Left kidney (tissue), 8 donors: ENCODE measurements around the gene DDX49. TPM values are rescaled to one million over a fixed set of nuclear protein-coding genes. Genes with fewer than 3 reads are reported as not detected.
A peak's percentile ranks its signal among the peaks of the same experiment; 100 is the strongest.

Experiments used
- DNase-seq: peaks from one replicate; pipeline ENCODE4 v3.0.0-alpha.2; 2013
- long read RNA-seq, 8 donors: transcript quantifications; one replicate each; lab custom pipeline, GENCODE V29; 2026
- polyA plus RNA-seq: library from polyadenylated mRNA; unstranded; fragments of 120-200 nt; gene quantifications from one replicate; pipeline ENCODE4 v1.2.1, GENCODE V29; 2013; ENCODE audit not compliant: insufficient read length

Gene DDX49
- 40.2 TPM for polyA plus RNA-seq
- long read RNA-seq, donor 1, transcript DDX49-201 (13 exons, 1,830 nt) = major isoform, 16 of 22 reads
- long read RNA-seq, donor 1, partial matches to known transcripts = 0 of 22 reads
- long read RNA-seq, donor 1, other reads (novel, unspliced or antisense) = 0 of 22 reads
- long read RNA-seq, donor 2, transcript DDX49-201 (13 exons, 1,830 nt) = major isoform, 5 of 18 reads
- long read RNA-seq, donor 2, partial matches to known transcripts = 7 of 18 reads
- long read RNA-seq, donor 2, other reads (novel, unspliced or antisense) = 0 of 18 reads
- long read RNA-seq, donor 3, transcript DDX49-201 (13 exons, 1,830 nt) = major isoform, 5 of 8 reads
- long read RNA-seq, donor 3, partial matches to known transcripts = 0 of 8 reads
- long read RNA-seq, donor 3, other reads (novel, unspliced or antisense) = 0 of 8 reads
- long read RNA-seq, donor 4 = 0 reads
- long read RNA-seq, donor 5, transcript DDX49-201 (13 exons, 1,830 nt) = major isoform, 15 of 16 reads
- long read RNA-seq, donor 5, partial matches to known transcripts = 0 of 16 reads
- long read RNA-seq, donor 5, other reads (novel, unspliced or antisense) = 0 of 16 reads
- long read RNA-seq, donor 6, transcript DDX49-201 (13 exons, 1,830 nt) = major isoform, 13 of 18 reads
- long read RNA-seq, donor 6, partial matches to known transcripts = 0 of 18 reads
- long read RNA-seq, donor 6, other reads (novel, unspliced or antisense) = 0 of 18 reads
- long read RNA-seq, donor 7, transcript DDX49-201 (13 exons, 1,830 nt) = major isoform, 15 of 26 reads
- long read RNA-seq, donor 7, partial matches to known transcripts = 7 of 26 reads
- long read RNA-seq, donor 7, other reads (novel, unspliced or antisense) = 0 of 26 reads
- long read RNA-seq, donor 8, transcript DDX49-201 (13 exons, 1,830 nt) = major isoform, 6 of 7 reads
- long read RNA-seq, donor 8, partial matches to known transcripts = 0 of 7 reads
- long read RNA-seq, donor 8, other reads (novel, unspliced or antisense) = 0 of 7 reads

- peak; percentile 100 for DNase-seq
Observed at GRCh38 chr19:18919086-18919899, at the start of gene DDX49, which contains the start of gene COPE. DDX49 (plus strand) TSS chr19:18919715; CDS start chr19:18919742, 27 bp downstream. COPE (minus strand) TSS chr19:18919387; CDS start chr19:18919348, 39 bp downstream.

GRCh38 chr19:18869781-18870530, 49.6 kb upstream of the DDX49 start:
- DNase-seq = no peak

- DNase-seq = no peak
Observed at GRCh38 chr19:18870531-18871172, 48.9 kb upstream of the DDX49 start.

GRCh38 chr19:18871543-18871942, 48.0 kb upstream of the DDX49 start:
- no peak for DNase-seq

- DNase-seq = no peak
Observed at GRCh38 chr19:18875726-18876125, 43.8 kb upstream of the DDX49 start.

- no peak for DNase-seq
Observed at GRCh38 chr19:18876865-18877264, 42.6 kb upstream of the DDX49 start.

GRCh38 chr19:18878058-18878797, 41.3 kb upstream of the DDX49 start:
- no peak for DNase-seq

- DNase-seq = no peak
Observed at GRCh38 chr19:18878858-18879578, 40.5 kb upstream of the DDX49 start.

GRCh38 chr19:18879579-18880373, 39.7 kb upstream of the DDX49 start:
- DNase-seq = no peak

- DNase-seq = no peak
Observed at GRCh38 chr19:18881491-18881890, 38.0 kb upstream of the DDX49 start.

GRCh38 chr19:18883526-18884304, 35.8 kb upstream of the DDX49 start:
- DNase-seq = no peak

- no peak for DNase-seq
Observed at GRCh38 chr19:18886972-18887371, 32.5 kb upstream of the DDX49 start.

GRCh38 chr19:18889949-18890745, 29.4 kb upstream of the DDX49 start:
- DNase-seq = no peak

- no peak for DNase-seq
Observed at GRCh38 chr19:18893587-18894253, 25.8 kb upstream of the DDX49 start.

GRCh38 chr19:18894254-18895037, 25.1 kb upstream of the DDX49 start:
- DNase-seq = no peak
